HG03097 (cell line): ENCODE results near the gene TBC1D22A.

Experiments used
- ATAC-seq: cut with Tn5 transposase; IDR thresholded peaks from one replicate; pipeline ENCODE4 v1.9.1; 2021; ENCODE audit not compliant: unreplicated experiment, low FRiP score

TBC1D22A gene

GRCh38 chr22:47209547-47210023 is 447.1 kb downstream of the TBC1D22A start:
- no peak for ATAC-seq

- ATAC-seq: no peak
These were observed 447.7 kb downstream of the TBC1D22A start for GRCh38 chr22:47210112-47210657.

GRCh38 chr22:47210686-47211085 is 448.2 kb downstream of the TBC1D22A start:
- ATAC-seq: no peak

GRCh38 chr22:47213571-47214230 is 451.3 kb downstream of the TBC1D22A start:
- no peak for ATAC-seq

- ATAC-seq: no peak
These were observed 453.4 kb downstream of the TBC1D22A start for GRCh38 chr22:47215851-47216250.

- ATAC-seq: no peak
These were observed 456.2 kb downstream of the TBC1D22A start for GRCh38 chr22:47218671-47219070.

GRCh38 chr22:47219789-47220188 is 457.3 kb downstream of the TBC1D22A start:
- ATAC-seq: no peak

GRCh38 chr22:47220752-47221151 is 458.3 kb downstream of the TBC1D22A start:
- no peak for ATAC-seq

- ATAC-seq: no peak
These were observed 459.6 kb downstream of the TBC1D22A start for GRCh38 chr22:47221840-47222615.
